Heart right ventricle (tissue), 16 donors: ENCODE measurements around the gene ANGPTL4. TPM values are rescaled to one million over a fixed set of nuclear protein-coding genes. Genes with fewer than 3 reads are reported as not detected.

Source experiments
- ATAC-seq, 8 donors: fragments of 200-7000 bp; cut with Tn5 transposase; one replicate each; pipeline ENCODE4 v1.9.1; 2020; ENCODE audit warnings: mild to moderate bottlenecking in 8 of 8, moderate library complexity in 8 of 8, moderate number of reproducible peaks in 1 of 8
- DNase-seq, 2 donors: peaks; one replicate each; pipeline ENCODE4 v3.0.0-alpha.2; 2020
- H3K27ac ChIP-seq, 10 donors: fragments of 200-600 bp; sonication (generic) in 2 of 10; one replicate each; pipeline versions ENCODE4 v1.5.0 to v1.8.0; 2020 to 2022; ENCODE audit warnings: mild to moderate bottlenecking in 3 of 10
- H3K27me3 ChIP-seq, 7 donors: fragments of 200-600 bp; one replicate each; pipeline ENCODE4 v1.8.0; 2021 to 2022; ENCODE audit warnings: mild to moderate bottlenecking in 2 of 7
- H3K36me3 ChIP-seq, 9 donors: fragments of 200-600 bp; sonication (generic) in 1 of 9; one replicate each; pipeline versions ENCODE4 v1.5.0 to v1.8.0; 2020 to 2022; ENCODE audit warnings: mild to moderate bottlenecking in 2 of 9
- H3K4me1 ChIP-seq, 9 donors: fragments of 200-600 bp; sonication (generic) in 1 of 9; one replicate each; pipeline versions ENCODE4 v1.5.0 to v1.8.0; 2020 to 2022; ENCODE audit warnings: mild to moderate bottlenecking in 4 of 9
- H3K4me3 ChIP-seq, 10 donors: fragments of 200-600 bp; sonication (generic) in 2 of 10; one replicate each; pipeline versions ENCODE4 v1.5.0 to v1.8.0; 2020 to 2022; ENCODE audit warnings: mild to moderate bottlenecking in 7 of 10, moderate library complexity in 2 of 10
- H3K9me3 ChIP-seq, 11 donors: fragments of 200-600 bp in 10 of 11; sonication (generic) in 2 of 11; one replicate each; pipeline versions ENCODE4 v1.5.0 to v1.8.0; 2013 to 2022; ENCODE audit warnings: mild to moderate bottlenecking in 2 of 11, control low read depth in 1 of 11, moderate library complexity in 1 of 11
- CTCF ChIP-seq, 9 donors: fragments of 200-600 bp; sonication (generic) in 2 of 9; IDR thresholded peaks; one replicate each; pipeline versions ENCODE4 v1.5.0 to v1.8.0; 2021 to 2022; ENCODE audit warnings: antibody characterized with exemption in 9 of 9, mild to moderate bottlenecking in 5 of 9, moderate library complexity in 1 of 9
- WGBS, 2 donors: extraction: QIAGEN DNeasy Blood & Tissue Kit; methylation state at CpG; one replicate each; pipeline ENCODE4 v1.1.7; 2013; ENCODE audit warnings: inconsistent platforms in 1 of 2; 5-methylcytosine and 5-hydroxymethylcytosine counted together
- intact Hi-C, 10 donors: fragments of 100-400 bp; cut with DNase I; formaldehyde crosslinking; loops; one replicate each; pipeline versions ENCODE4 v1.11.1 to v1.14.2; 2022
- polyA plus RNA-seq, 2 donors: library from polyadenylated mRNA; stranded (reverse); fragments of 200-250 nt; gene quantifications; one replicate each; pipeline ENCODE4 v1.2.3, GENCODE V29; 2013
- total RNA-seq, 10 donors: library from RNA; stranded (reverse); fragmentation: NEBNext Ultra II Directional in 3 of 10; extraction: Animal tissue kit (Norgen Biotek cat#: 25700) in 3 of 10; gene quantifications; one replicate each; pipeline versions ENCODE4 v1.2.1 to v1.2.4, GENCODE V29; 2021 to 2023
- donor health status: Arrhythmogenic right ventricular cardiomyopathy.
- donor health status: ischemic (EF 13 %, LVEDD 7.1; RV severe dilation, severe dysfunction).
- donor health status: healthy with polysubstance abuse.
- donor health status: DM: no; HTN: yes; CAD: no.
- donor health status: DM: no; HTN: no; CAD: no.
- donor health status: ischemic (EF 25% LVEDD 6.9; RV normal size, moderate dysfunction).
- donor health status: ischemic (EF 25% LVEDD 5.7; RV mildly dilated, moderate dysfunction).
- donor health status: healthy.
- donor health status: DM: yes; HTN: yes; CAD: no.
- donor health status: Ischemic cardiomyopathy.
- donor health status: ischemic (EF 35%, LVEDD 5.7; RV mildly dilated, moderate dysfunction).
- donor health status: nonischemic (EF 11% LVEDD 7.7; RV severe dilation, severe dysfunction).
- donor health status: DM: yes; HTN: yes; CAD: no.
- donor health status: PGD.
- donor health status: ischemic (EF 29% LVEDD 5.4; RV normal size, mild dysfunction).
- donor health status: nonischemic (EF 23%, LVEDD 6.1; RV moderate dilation, normal function).

The ANGPTL4 gene
- total and polyA plus RNA-seq, 12 donors, result 1.5 to 154 (median 5.1) TPM

DNA sequence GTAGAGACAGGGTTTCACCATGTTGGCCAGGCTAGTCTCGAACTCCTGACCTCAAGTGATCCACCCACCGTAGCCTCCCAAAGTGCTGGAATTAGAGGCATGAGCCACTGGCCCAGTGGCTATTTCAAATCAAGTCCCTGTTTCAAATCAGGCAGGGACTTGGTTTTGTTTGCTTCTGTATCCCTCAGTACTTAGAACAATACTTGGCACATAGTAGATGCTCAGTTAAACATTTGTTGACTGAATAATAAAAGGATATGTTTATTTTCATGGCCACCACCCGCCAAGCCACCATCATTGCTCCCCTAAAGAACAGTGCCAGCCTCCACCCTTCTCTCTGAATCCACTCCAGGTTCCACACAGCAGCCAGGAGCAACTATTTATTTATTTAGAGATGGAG is 38.5 kb upstream of the ANGPTL4 start:
- TF ChIP-seq CTCF (IDR thresholded peaks at IDR 0.05), result no peak
- Histone ChIP-seq H3K36me3 (peaks cover 0 to 66% (median 14%) of the 10 kb centered on the region in 9 donors), H3K4me3 (no peak overlapping the region), H3K27ac (peak overlapping the region in 1 of 10 donors; percentile 55), H3K27me3 (no peaks in the 10 kb centered on the region), H3K4me1 (peaks cover 11 to 40% (median 31%) of the 10 kb centered on the region in 9 donors), H3K9me3 (peaks cover 0 to 7% (median 0%) of the 10 kb centered on the region in 11 donors)
- intact Hi-C loops, result loop anchor here in 2 of 10 donors (10.0 kb wide), 2 partner anchors 61 to 189 kb away; partner anchors contain the start of gene ZNF414 (in 1 of the 2)
- 92 to 97% methylated on average over 3 of the region's 3 CpGs for WGBS, 2 donors
- DNase-seq (no peak), ATAC-seq (no peak)

GRCh38 chr19:8329996-8330395 is 34.0 kb upstream of the ANGPTL4 start:
- no peak for TF ChIP-seq CTCF (IDR thresholded peaks at IDR 0.05)
- DNase-seq, result no peak
- peaks cover 0 to 24% (median 18%) of the 10 kb centered on the region in 7 donors for H3K27me3 ChIP-seq
- no peak overlapping the region for H3K4me3 ChIP-seq
- H3K27ac ChIP-seq, result no peak overlapping the region
- peaks cover 0 to 65% (median 0%) of the 10 kb centered on the region in 9 donors for H3K36me3 ChIP-seq
- ATAC-seq, result no peak
- intact Hi-C loops, result loop anchor here in 2 of 10 donors (10.0 kb wide), 2 partner anchors 65 to 185 kb away; partner anchors contain the start of gene ZNF414 (in 1 of the 2)
- 57 to 90% methylated on average over 3 of the region's 3 CpGs for WGBS, 2 donors
- H3K9me3 ChIP-seq, result peaks cover 0 to 7% (median 0%) of the 10 kb centered on the region in 11 donors
- H3K4me1 ChIP-seq, result peaks cover 14 to 29% (median 21%) of the 10 kb centered on the region in 9 donors

- peaks cover 14 to 32% (median 23%) of the 10 kb centered on the region in 9 donors for H3K4me1 ChIP-seq
- no peak overlapping the region for H3K27ac ChIP-seq
- no peak for TF ChIP-seq CTCF (IDR thresholded peaks at IDR 0.05)
- peaks cover 0 to 7% (median 0%) of the 10 kb centered on the region in 11 donors for H3K9me3 ChIP-seq
- peaks cover 0 to 37% (median 22%) of the 10 kb centered on the region in 7 donors for H3K27me3 ChIP-seq
- H3K4me3 ChIP-seq, result no peak overlapping the region
- no peak for DNase-seq
- peaks cover 0 to 58% (median 0%) of the 10 kb centered on the region in 9 donors for H3K36me3 ChIP-seq
- intact Hi-C loops, result no loop called here
- 85 to 89% methylated on average over 8 of the region's 8 CpGs for WGBS, 2 donors
- ATAC-seq, result no peak
These were observed 32.6 kb upstream of the ANGPTL4 start for GRCh38 chr19:8331263-8331845.

- peak; percentile 52 to 57 for DNase-seq
- Histone ChIP-seq H3K4me3 (peak overlapping the region in 4 of 10 donors; percentile 12 to 41 (median 22)), H3K27me3 (peaks cover 0 to 55% (median 24%) of the 10 kb centered on the region in 7 donors), H3K4me1 (peaks cover 14 to 50% (median 29%) of the 10 kb centered on the region in 9 donors), H3K9me3 (no peaks in the 10 kb centered on the region), H3K36me3 (peaks cover 0 to 44% (median 0%) of the 10 kb centered on the region in 9 donors), H3K27ac (peak overlapping the region in 9 of 10 donors; percentile 46 to 77 (median 69))
- intact Hi-C loops, result no loop called here
- 16 to 19% methylated on average over 52 of the region's 52 CpGs for WGBS, 2 donors
- ATAC-seq, result peak; percentile 21 to 80 (median 54)
- peak in 1 of 9 donors; percentile 8 for TF ChIP-seq CTCF (IDR thresholded peaks at IDR 0.05)
These were observed 30.8 kb upstream of the ANGPTL4 start for GRCh38 chr19:8332976-8333766.
